HepG2 (cell line): ENCODE measurements around the gene BTBD1. TPM values are rescaled to one million over a fixed set of nuclear protein-coding genes. Genes with fewer than 3 reads are reported as not detected.
"Not testable (repeated sequence)": the region's sequence is repeated elsewhere in the genome, so short reads cannot be mapped to it uniquely, and the experiment has no call there.

Source experiments
- ATAC-seq: fragments of 200-7000 bp; cut with Tn5 transposase; 3 replicates; pipeline ENCODE4 v1.9.1; 2020; ENCODE audit warnings: mild to moderate bottlenecking, moderate library complexity
- BruUV-seq: library from RNA; stranded (reverse); fragments of 400-500 nt; replicated peaks from 2 replicates; lab custom pipeline; 2021; lab: Mats Ljungman, UMichigan
- CTCF ChIA-PET: fragments of 300-600 bp; formaldehyde crosslinking; extraction: SDS; loops from one replicate; lab custom pipeline; 2021; ENCODE audit warnings: low total read pairs, inconsistent platforms, low intra/inter-chr PET ratio; lab: Yijun Ruan, JAX
- POLR2A ChIA-PET: fragments of 350-600 bp; sonication (Branson Sonifier 250); formaldehyde crosslinking; loops from one replicate; lab custom pipeline; 2020; ENCODE audit warnings: antibody characterized with exemption, inconsistent platforms; lab: Yijun Ruan, JAX
- DNase-seq: peaks from one replicate; pipeline ENCODE4 v3.0.0-alpha.2; 2015; ENCODE audit warnings: low spot score
- FAIRE-seq: peaks from 3 replicates; lab custom pipeline; 2011; peaks lifted over from hg19 to GRCh38; lab: Jason Lieb, UNC
- H2AFZ ChIP-seq: one replicate; pipeline ENCODE4 v1.6.1; 2011; ENCODE audit warnings: low read length, inconsistent platforms
- H3K27ac ChIP-seq: fragments of 300-600 bp; 3 replicates; pipeline ENCODE4 v1.8.0; 2011; ENCODE audit warnings: mixed run types, mild to moderate bottlenecking, mixed read lengths, low read length, inconsistent platforms; ENCODE audit not compliant: insufficient read depth; ENCODE audit errors: extremely low read length
- H3K27me3 ChIP-seq, 2 experiments: fragments of 200-600 bp in 1 of 2; 2 replicates in 1 of 2; 3 replicates in 1 of 2; pipeline versions ENCODE4 v1.6.0 to v1.8.0; 2011; ENCODE audit warnings: low read length in 2 of 2, mild to moderate bottlenecking in 2 of 2, moderate library complexity in 2 of 2, inconsistent platforms in 1 of 2; ENCODE audit not compliant: insufficient read depth in 2 of 2, control insufficient read depth in 1 of 2
- H3K36me3 ChIP-seq, 2 experiments: fragments of 200-600 bp in 1 of 2; replicated peaks in 1 of 2; 2 replicates in 1 of 2; 3 replicates in 1 of 2; pipeline versions ENCODE4 v1.5.1 to v1.8.0; 2011; ENCODE audit warnings: low read length in 2 of 2, inconsistent platforms in 1 of 2; ENCODE audit not compliant: insufficient read depth in 2 of 2, control insufficient read depth in 1 of 2
- H3K4me1 ChIP-seq: 2 replicates; pipeline ENCODE4 v1.5.1; 2012; ENCODE audit warnings: low read length, inconsistent platforms; ENCODE audit not compliant: insufficient read depth
- H3K4me2 ChIP-seq: 2 replicates; pipeline ENCODE4 v1.6.0; 2011; ENCODE audit warnings: low read depth, low read length, inconsistent platforms
- H3K4me3 ChIP-seq, 3 experiments: fragments of 200-600 bp in 1 of 3; sonication (generic), shearing (Covaris generic) in 1 of 3; replicated peaks in 1 of 3; 2 replicates each; pipeline ENCODE4 v1.5.1; 2011 to 2016; ENCODE audit warnings: low read length in 3 of 3, inconsistent platforms in 2 of 3, low read depth in 2 of 3, mild to moderate bottlenecking in 2 of 3, control low read depth in 1 of 3, mixed read lengths in 1 of 3; ENCODE audit not compliant: insufficient read depth in 1 of 3
- H3K79me2 ChIP-seq: one replicate; pipeline ENCODE4 v1.6.1; 2011; ENCODE audit warnings: low read length, inconsistent platforms; ENCODE audit not compliant: insufficient read depth
- H3K9ac ChIP-seq: 2 replicates; pipeline ENCODE4 v1.6.0; 2011; ENCODE audit warnings: mild to moderate bottlenecking, low read depth, low read length, inconsistent platforms; ENCODE audit not compliant: insufficient read depth
- H3K9me3 ChIP-seq: 2 replicates; pipeline ENCODE4 v1.5.1; 2012; ENCODE audit warnings: mild to moderate bottlenecking, low read length
- H4K20me1 ChIP-seq: 2 replicates; pipeline ENCODE4 v1.6.0; 2011; ENCODE audit warnings: inconsistent platforms, mild to moderate bottlenecking, low read length, moderate library complexity; ENCODE audit not compliant: insufficient read depth
- CREM ChIP-seq, 2 experiments: sonication (generic) in 1 of 2; formaldehyde crosslinking in 1 of 2; IDR thresholded peaks; 2 replicates each; pipeline versions ENCODE4 v1.4.0 to v1.6.1; 2016 to 2020; ENCODE audit warnings: antibody characterized with exemption in 1 of 2, mild to moderate bottlenecking in 1 of 2, missing genetic modification reagents in 1 of 2
- MAFF ChIP-seq: IDR thresholded peaks from 2 replicates; pipeline ENCODE4 v1.6.1; 2011; ENCODE audit warnings: low read depth, low read length, improper control_type of control experiment
- MAFK ChIP-seq, 2 experiments: IDR thresholded peaks in 1 of 2; conservative IDR thresholded peaks in 1 of 2; 2 replicates each; pipeline ENCODE4 v1.6.1; 2011; ENCODE audit warnings: improper control_type of control experiment in 2 of 2, low read length in 2 of 2
- NFATC3 ChIP-seq: sonication (generic); formaldehyde crosslinking; IDR thresholded peaks from 2 replicates; pipeline ENCODE4 v1.5.1; 2020; ENCODE audit warnings: mild to moderate bottlenecking, missing genetic modification reagents
- NFYB ChIP-seq: sonication (generic); formaldehyde crosslinking; IDR thresholded peaks from 2 replicates; pipeline ENCODE4 v1.4.0; 2020; ENCODE audit warnings: missing genetic modification reagents
- NFYC ChIP-seq: IDR thresholded peaks from 2 replicates; pipeline ENCODE4 v1.6.1; 2016; ENCODE audit warnings: missing genetic modification reagents, missing compliant biosample characterization
- SIX4 ChIP-seq: sonication (generic); formaldehyde crosslinking; IDR thresholded peaks from 2 replicates; pipeline ENCODE4 v1.4.0; 2020; ENCODE audit warnings: missing genetic modification reagents
- WGBS: methylation state at CpG from one replicate; pipeline ENCODE4 v1.1.6; 2017; ENCODE audit warnings: low lambda C conversion rate; 5-methylcytosine and 5-hydroxymethylcytosine counted together
- in situ Hi-C: cut with HindIII; loops from 2 replicates; pipeline ENCODE4 v1.10.0; 2017; ENCODE audit warnings: low pct_unique_long_range_greater_than_20kb; ENCODE audit not compliant: extremely low pct_ligation_motif_present
- intact Hi-C: fragments of 100-400 bp; cut with micrococcal nuclease; formaldehyde crosslinking; loops from one replicate; pipeline ENCODE4 v1.10.0; 2022; ENCODE audit not compliant: unreplicated experiment
- polyA plus RNA-seq, 8 experiments: library from polyadenylated mRNA; depleted of rRNA in 3 of 8; stranded (reverse) in 7 of 8; unstranded in 1 of 8; fragments of >200 nt; fragmentation: Illumina TruSeq in 4 of 8; extraction: Trizol in 4 of 8; gene quantifications; 2 replicates each; pipeline versions ENCODE4 v1.2.1 to v1.2.3, GENCODE V29; 2011 to 2016; ENCODE audit warnings: low read depth in 4 of 8, missing spikeins in 1 of 8, mixed read lengths in 1 of 8; ENCODE audit not compliant: insufficient read depth in 1 of 8
- total RNA-seq, 5 experiments: library from RNA; depleted of rRNA; stranded (reverse); fragments of >200 nt; fragmentation: Illumina TruSeq; extraction: Trizol; gene quantifications; 2 replicates each; pipeline ENCODE4 v1.2.3, GENCODE V29; 2016; ENCODE audit warnings: low read depth in 1 of 5

The BTBD1 gene
- total and polyA plus RNA-seq, 2 of the 13 experiments (the other 11 are each of a cell fraction or from before 2014, with no cell fraction given), result 32.1 to 53.9 TPM

DNA sequence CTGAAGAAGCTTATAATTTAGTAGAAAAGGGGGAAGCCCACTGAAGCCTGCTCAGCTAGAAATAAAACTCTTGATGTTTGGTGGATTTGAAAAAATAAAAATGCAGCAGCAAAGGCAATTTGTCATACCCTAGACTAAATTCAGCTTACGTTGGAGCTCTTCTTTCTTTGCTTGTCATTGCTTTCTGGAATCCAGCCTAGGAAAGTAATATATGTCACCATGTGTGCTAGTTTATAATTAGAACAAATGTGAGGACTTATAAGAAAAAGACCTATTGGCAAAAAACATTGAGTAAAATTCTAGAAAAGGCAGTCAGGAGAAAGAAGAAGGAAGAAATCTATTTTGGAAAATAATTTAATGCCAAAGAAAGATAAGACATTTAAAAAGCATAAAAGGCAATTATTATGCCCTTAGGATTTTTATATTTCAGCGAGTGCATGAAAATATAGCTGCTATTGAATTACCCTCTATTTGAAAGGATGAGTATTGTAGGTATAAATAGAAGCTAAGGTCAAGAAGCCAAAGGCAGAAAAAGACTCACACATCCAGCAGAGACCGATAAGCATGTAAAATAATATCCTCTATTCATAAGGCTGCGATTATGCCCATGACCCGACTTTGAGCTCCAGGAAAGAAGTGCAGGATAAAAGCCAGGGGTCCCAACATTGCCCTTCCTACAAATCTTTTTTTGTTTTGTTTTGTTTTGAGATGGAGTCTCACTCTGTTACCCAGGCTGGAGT, 10.6 kb upstream of the BTBD1 start:
- no peak overlapping the region for H3K27ac ChIP-seq
- intact Hi-C loops, result no loop called here
- no peaks in the 10 kb centered on the region for H3K79me2 ChIP-seq
- in situ Hi-C loops, result no loop called here
- H2AFZ ChIP-seq, result no peak overlapping the region
- no peak for FAIRE-seq
- H3K4me3 ChIP-seq, result no peak overlapping the region
- no peak for DNase-seq
- ChIA-PET POLR2A (no interaction called here), CTCF (no interaction called here)
- H3K36me3 ChIP-seq, result no peaks in the 10 kb centered on the region
- H3K4me2 ChIP-seq, result no peak overlapping the region
- peaks cover 9% of the 10 kb centered on the region for H3K9me3 ChIP-seq
- H3K9ac ChIP-seq, result no peak overlapping the region
- H3K27me3 ChIP-seq, result peaks cover 0 to 21% of the 10 kb centered on the region in 2 experiments; a peak in 2 of 5 replicates
- BruUV-seq, result no TSS peak
- no peaks in the 10 kb centered on the region for H3K4me1 ChIP-seq
- no peaks in the 10 kb centered on the region for H4K20me1 ChIP-seq
- 26% methylated on average over 5 of the region's 5 CpGs for WGBS
- ATAC-seq, result no peak
- no peak for TF ChIP-seq NFATC3 (CRISPR knock-in tag)
- no peak for TF ChIP-seq SIX4 (CRISPR knock-in tag)
- TF ChIP-seq CREM (IDR thresholded peaks at IDR 0.05), result no peak
- no peak for TF ChIP-seq CREM (CRISPR knock-in tag; IDR thresholded peaks at IDR 0.05)

DNA sequence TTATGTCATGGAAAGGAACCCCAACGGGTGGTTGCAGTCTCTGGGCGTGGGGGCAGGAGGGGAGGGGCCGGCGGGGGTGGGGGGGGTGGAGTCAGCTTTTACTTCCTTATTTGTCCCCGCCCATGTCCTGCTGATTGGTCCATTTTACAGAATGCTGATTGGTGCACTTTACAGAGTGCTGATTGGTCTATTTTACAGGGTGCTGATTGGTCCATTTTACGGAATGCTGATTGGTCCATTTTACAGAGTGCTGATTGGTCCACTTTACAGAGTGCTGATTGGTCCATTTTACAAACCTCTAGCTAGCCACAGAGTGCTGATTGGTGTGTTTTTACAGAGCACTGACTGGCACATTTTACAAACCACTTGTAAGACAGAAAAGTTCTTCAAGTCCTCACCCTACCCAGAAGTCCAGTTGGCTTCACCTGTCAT, 2.2 kb upstream of the BTBD1 start:
- POLR2A ChIA-PET, H3K27me3 ChIP-seq, H3K9ac ChIP-seq, H3K4me2 ChIP-seq, H2AFZ ChIP-seq, H3K4me3 ChIP-seq, CTCF ChIA-PET: not testable (repeated sequence)
- intact Hi-C loops, result loop anchor here (5.0 kb wide), 1 partner anchor 138 kb away; the partner anchor contains the start of gene HDGFL3
- peaks cover 15% of the 10 kb centered on the region for H4K20me1 ChIP-seq
- peak; percentile 28 for DNase-seq
- peak; percentile 74 for TF ChIP-seq MAFF
- TF ChIP-seq NFYB (CRISPR knock-in tag), result peak; percentile 71
- TF ChIP-seq MAFK (conservative IDR thresholded peaks at IDR 0.05 in 1 of 2, IDR thresholded peaks at IDR 0.05 in 1 of 2; ENCODE audit: low read length in 2 of 2), result peak; percentile 68 to 75
- peak; percentile 69 for TF ChIP-seq NFYC (CRISPR knock-in tag)
- TF ChIP-seq, all 625 proteins: peak for 4; not testable (repeated sequence) for 621
- Histone ChIP-seq H3K4me1 (peaks cover 17% of the 10 kb centered on the region), H3K79me2 (peaks cover 26% of the 10 kb centered on the region)
- BruUV-seq, H3K27ac ChIP-seq, FAIRE-seq, ATAC-seq, H3K9me3 ChIP-seq, in situ Hi-C loops, H3K36me3 ChIP-seq: not testable (repeated sequence)
- 37% methylated on average over 6 of the region's 6 CpGs for WGBS
